SK-N-SH (cell line): Measurements from ENCODE around the gene SESN2. TPM values are rescaled to one million over a fixed set of nuclear protein-coding genes. Genes with fewer than 3 reads are reported as not detected.

Source experiments
- CTCF ChIA-PET: fragments of 300-600, 350-600 bp; formaldehyde crosslinking; extraction: SDS; loops from one replicate; lab custom pipeline; 2021; lab: Yijun Ruan, JAX
- POLR2A ChIA-PET: fragments of 350-600 bp; sonication (Branson Sonifier 250); formaldehyde crosslinking; extraction: SDS; loops from one replicate; lab custom pipeline; 2020; ENCODE audit warnings: antibody characterized with exemption, inconsistent platforms; lab: Yijun Ruan, JAX
- DNase-seq: peaks from one replicate; pipeline ENCODE4 v3.0.0; 2012
- H2AFZ ChIP-seq: fragments of 200-600 bp; sonication (generic); 2 replicates; pipeline ENCODE4 v1.8.1; 2016; ENCODE audit warnings: antibody characterized with exemption, mild to moderate bottlenecking, low read depth
- H3F3A ChIP-seq: fragments of 200-600 bp; sonication (generic); replicated peaks from 2 replicates; pipeline ENCODE3; 2016; ENCODE audit warnings: antibody characterized with exemption, mild to moderate bottlenecking; ENCODE audit not compliant: insufficient read depth
- H3K27ac ChIP-seq, 2 experiments: fragments of 200-500 bp in 1 of 2; fragments of 200-600 bp in 1 of 2; sonication (Bioruptor generic) in 1 of 2; sonication (generic), shearing (Covaris generic) in 1 of 2; 2 replicates each; pipeline versions ENCODE4 v1.5.1 to v1.6.1; 2014 to 2016; ENCODE audit warnings: low read depth in 2 of 2, inconsistent platforms in 1 of 2, low read length in 1 of 2, mild to moderate bottlenecking in 1 of 2, mixed read lengths in 1 of 2
- H3K27me3 ChIP-seq: fragments of 200-600 bp; sonication (generic), shearing (Covaris generic); 2 replicates; pipeline ENCODE4 v1.6.1; 2016; ENCODE audit warnings: mixed run types; ENCODE audit not compliant: insufficient read depth
- H3K36me3 ChIP-seq, 2 experiments: fragments of 200-500 bp in 1 of 2; fragments of 200-600 bp in 1 of 2; sonication (Bioruptor generic) in 1 of 2; sonication (generic) in 1 of 2; replicated peaks in 1 of 2; 2 replicates each; pipeline versions ENCODE3 to v1.5.1; 2014 to 2016; ENCODE audit warnings: low read length in 1 of 2, mild to moderate bottlenecking in 1 of 2; ENCODE audit not compliant: insufficient read depth in 2 of 2, control insufficient read depth in 1 of 2
- H3K4me1 ChIP-seq, 2 experiments: fragments of 200-500 bp in 1 of 2; fragments of 200-600 bp in 1 of 2; sonication (Bioruptor generic) in 1 of 2; sonication (generic), shearing (Covaris generic) in 1 of 2; 2 replicates each; pipeline versions ENCODE4 v1.5.1 to v1.6.1; 2014 to 2016; ENCODE audit warnings: low read depth in 1 of 2, low read length in 1 of 2, mixed run types in 1 of 2; ENCODE audit not compliant: insufficient read depth in 2 of 2, control insufficient read depth in 1 of 2
- H3K4me2 ChIP-seq: fragments of 200-600 bp; sonication (generic), shearing (Covaris generic); 2 replicates; pipeline ENCODE4 v1.6.1; 2017; ENCODE audit warnings: mixed run types
- H3K4me3 ChIP-seq, 2 experiments: fragments of 200-500 bp in 1 of 2; fragments of 200-600 bp in 1 of 2; sonication (Bioruptor generic) in 1 of 2; sonication (generic), shearing (Covaris generic) in 1 of 2; 2 replicates each; pipeline versions ENCODE4 v1.5.1 to v1.8.1; 2014 to 2016; ENCODE audit warnings: low read depth in 2 of 2, inconsistent platforms in 1 of 2, low read length in 1 of 2, mild to moderate bottlenecking in 1 of 2, mixed read lengths in 1 of 2, moderate library complexity in 1 of 2
- H3K79me2 ChIP-seq: fragments of 200-600 bp; sonication (generic); 2 replicates; pipeline ENCODE4 v1.8.1; 2017; ENCODE audit warnings: mild to moderate bottlenecking; ENCODE audit not compliant: insufficient read depth
- H3K9ac ChIP-seq: fragments of 200-600 bp; sonication (generic); 2 replicates; pipeline ENCODE4 v1.6.1; 2017; ENCODE audit warnings: mixed run types
- H3K9me2 ChIP-seq: fragments of 200-600 bp; sonication (generic); 2 replicates; pipeline ENCODE4 v1.6.1; 2017; ENCODE audit warnings: mixed run types
- H3K9me3 ChIP-seq: fragments of 200-600 bp; sonication (generic); 2 replicates; pipeline ENCODE4 v1.6.1; 2017; ENCODE audit warnings: mixed run types, mild to moderate bottlenecking, moderate library complexity
- H4K20me1 ChIP-seq: fragments of 200-600 bp; sonication (generic); 2 replicates; pipeline ENCODE4 v1.6.1; 2017; ENCODE audit warnings: mild to moderate bottlenecking, mixed run types; ENCODE audit not compliant: insufficient read depth
- EZH2phosphoT487 ChIP-seq: fragments of 200-600 bp; sonication (generic); IDR thresholded peaks from 2 replicates; pipeline ENCODE4 v1.6.1; 2017; ENCODE audit warnings: low read depth, mixed run types, mild to moderate bottlenecking, antibody characterized with exemption, moderate library complexity, borderline replicate concordance
- FOSL2 ChIP-seq: IDR thresholded peaks from 2 replicates; pipeline ENCODE4 v1.4.0; 2012; ENCODE audit warnings: low read depth, mild to moderate bottlenecking, moderate library complexity, borderline replicate concordance
- FOXJ3 ChIP-seq: sonication (generic); formaldehyde crosslinking; IDR thresholded peaks from 2 replicates; pipeline ENCODE4 v1.5.1; 2020; ENCODE audit warnings: mild to moderate bottlenecking, missing genetic modification reagents
- GABPA ChIP-seq: IDR thresholded peaks from 2 replicates; pipeline ENCODE4 v1.4.0; 2012; ENCODE audit warnings: low read depth, mild to moderate bottlenecking
- NRF1 ChIP-seq: IDR thresholded peaks from 2 replicates; pipeline ENCODE4 v1.6.1; 2012; ENCODE audit warnings: low read depth, mild to moderate bottlenecking, low read length
- RAD21 ChIP-seq: IDR thresholded peaks from 2 replicates; pipeline ENCODE4 v1.6.1; 2012; ENCODE audit warnings: mild to moderate bottlenecking, low read length
- RCOR1 ChIP-seq: fragments of 150-350 bp; IDR thresholded peaks from 2 replicates; pipeline ENCODE4 v1.6.1; 2017; ENCODE audit warnings: antibody characterized with exemption, low read length
- RXRA ChIP-seq: IDR thresholded peaks from 2 replicates; pipeline ENCODE4 v1.4.0; 2012; ENCODE audit warnings: low read depth, mild to moderate bottlenecking, borderline replicate concordance
- SIN3A ChIP-seq: IDR thresholded peaks from 2 replicates; pipeline ENCODE4 v1.6.1; 2012; ENCODE audit warnings: low read depth, mild to moderate bottlenecking, low read length, moderate library complexity, borderline replicate concordance
- SMC3 ChIP-seq: IDR thresholded peaks from 2 replicates; pipeline ENCODE4 v1.6.1; 2012; ENCODE audit warnings: low read depth, low read length, improper control_type of control experiment
- TAF1 ChIP-seq: IDR thresholded peaks from 2 replicates; pipeline ENCODE4 v1.6.1; 2012; ENCODE audit warnings: low read depth, mild to moderate bottlenecking, low read length, moderate library complexity, borderline replicate concordance
- TCF12 ChIP-seq: IDR thresholded peaks from 2 replicates; pipeline ENCODE4 v1.4.0; 2012
- TEAD4 ChIP-seq: IDR thresholded peaks from 2 replicates; pipeline ENCODE4 v1.4.0; 2012; ENCODE audit warnings: mild to moderate bottlenecking, borderline replicate concordance; ENCODE audit not compliant: insufficient read depth
- YY1 ChIP-seq: IDR thresholded peaks from 2 replicates; pipeline ENCODE4 v1.4.0; 2012; ENCODE audit warnings: low read depth, mild to moderate bottlenecking
- WGBS: methylation state at CpG from one replicate; pipeline ENCODE4 v1.1.6; 2017; ENCODE audit warnings: low lambda C conversion rate; 5-methylcytosine and 5-hydroxymethylcytosine counted together
- polyA plus RNA-seq, 3 experiments: library from polyadenylated mRNA; depleted of rRNA; stranded (reverse); fragments of >200 nt; gene quantifications; 2 replicates each; pipeline ENCODE4 v1.2.3, GENCODE V29; 2012
- TF ChIP-seq, protein P1 (sequence below): IDR thresholded peaks from 2 replicates; pipeline ENCODE4 v1.4.0; 2012; ENCODE audit warnings: low read depth
- TF ChIP-seq, protein P2 (sequence below): fragments of 150-350 bp; IDR thresholded peaks from 2 replicates; pipeline ENCODE4 v1.6.1; 2017; ENCODE audit warnings: antibody characterized with exemption, low read length, low read depth, borderline replicate concordance
- TF ChIP-seq, protein P3 (sequence below): fragments of 200-600 bp; sonication (generic); IDR thresholded peaks from 2 replicates; pipeline ENCODE4 v1.6.1; 2017; ENCODE audit warnings: antibody characterized with exemption, mild to moderate bottlenecking, moderate library complexity
- TF ChIP-seq, protein P4 (sequence below): IDR thresholded peaks from 2 replicates; pipeline ENCODE4 v1.4.0; 2012; ENCODE audit warnings: low read depth, borderline replicate concordance

The SESN2 gene
- polyA plus RNA-seq, 1 of the 3 experiments (the other 2 are of a cell fraction): 14.1 TPM

DNA sequence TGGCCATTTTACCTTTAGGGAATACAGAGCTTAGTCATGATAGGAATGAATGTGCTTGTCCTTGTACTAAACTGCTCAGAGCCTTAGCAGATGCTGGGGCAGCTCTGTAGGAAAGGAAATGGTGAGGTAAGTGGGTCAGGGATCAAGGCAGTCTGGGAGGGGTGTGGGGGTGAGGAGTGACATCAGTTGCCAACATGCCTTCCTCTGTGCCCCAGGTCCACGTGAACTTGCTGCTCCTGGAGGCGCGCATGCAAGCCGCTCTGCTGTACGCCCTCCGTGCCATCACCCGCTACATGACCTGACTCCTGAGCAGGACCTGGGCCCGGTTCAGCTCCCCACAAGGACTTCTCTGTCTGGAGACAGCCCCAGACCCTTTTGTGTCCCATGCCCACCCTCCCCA lies 21.2 kb downstream of the SESN2 start:
- H3K4me2 ChIP-seq: no peak overlapping the region
- H4K20me1 ChIP-seq: peaks cover 9% of the 10 kb centered on the region; the same call in 1 of the 2 replicates
- CTCF ChIA-PET: interaction anchor here (1.2 to 1.3 kb wide), 2 partner anchors 19 to 32 kb away, joined by 3 to 4 read pairs; no protein-coding TSS in a partner anchor
- H3K27ac ChIP-seq: no peak overlapping the region
- no peak overlapping the region for H3K4me3 ChIP-seq
- peaks cover 18% of the 10 kb centered on the region for H3F3A ChIP-seq
- POLR2A ChIA-PET: no interaction called here
- peaks cover 4% of the 10 kb centered on the region; the same call in 1 of the 2 replicates for H3K79me2 ChIP-seq
- DNase-seq: no peak
- no peaks in the 10 kb centered on the region for H3K9me2 ChIP-seq
- no peak overlapping the region for H2AFZ ChIP-seq
- H3K9me3 ChIP-seq: no peaks in the 10 kb centered on the region
- WGBS: 100% methylated on average over 1 of the region's 8 CpGs
- H3K9ac ChIP-seq: no peak overlapping the region
- H3K27me3 ChIP-seq: no peaks in the 10 kb centered on the region
- peaks cover 42 to 50% of the 10 kb centered on the region in 2 experiments for H3K36me3 ChIP-seq
- TF ChIP-seq YY1: no peak
- TF ChIP-seq FOXJ3: no peak
- no peak for TF ChIP-seq GABPA
- no peak for TF ChIP-seq EZH2phosphoT487
- no peak for TF ChIP-seq FOSL2
- TF ChIP-seq SIN3A: no peak
- no peak for TF ChIP-seq TAF1
- TF ChIP-seq SMC3: no peak
- no peak for TF ChIP-seq NRF1
- no peak for TF ChIP-seq RAD21
- TF ChIP-seq TEAD4: no peak
- TF ChIP-seq, protein P1, sequence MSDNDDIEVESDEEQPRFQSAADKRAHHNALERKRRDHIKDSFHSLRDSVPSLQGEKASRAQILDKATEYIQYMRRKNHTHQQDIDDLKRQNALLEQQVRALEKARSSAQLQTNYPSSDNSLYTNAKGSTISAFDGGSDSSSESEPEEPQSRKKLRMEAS: no peak
- TF ChIP-seq TCF12: no peak
- TF ChIP-seq RCOR1: no peak
- TF ChIP-seq RXRA: no peak
- TF ChIP-seq, protein P2, sequence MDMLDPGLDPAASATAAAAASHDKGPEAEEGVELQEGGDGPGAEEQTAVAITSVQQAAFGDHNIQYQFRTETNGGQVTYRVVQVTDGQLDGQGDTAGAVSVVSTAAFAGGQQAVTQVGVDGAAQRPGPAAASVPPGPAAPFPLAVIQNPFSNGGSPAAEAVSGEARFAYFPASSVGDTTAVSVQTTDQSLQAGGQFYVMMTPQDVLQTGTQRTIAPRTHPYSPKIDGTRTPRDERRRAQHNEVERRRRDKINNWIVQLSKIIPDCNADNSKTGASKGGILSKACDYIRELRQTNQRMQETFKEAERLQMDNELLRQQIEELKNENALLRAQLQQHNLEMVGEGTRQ: no peak
- TF ChIP-seq, protein P3, sequence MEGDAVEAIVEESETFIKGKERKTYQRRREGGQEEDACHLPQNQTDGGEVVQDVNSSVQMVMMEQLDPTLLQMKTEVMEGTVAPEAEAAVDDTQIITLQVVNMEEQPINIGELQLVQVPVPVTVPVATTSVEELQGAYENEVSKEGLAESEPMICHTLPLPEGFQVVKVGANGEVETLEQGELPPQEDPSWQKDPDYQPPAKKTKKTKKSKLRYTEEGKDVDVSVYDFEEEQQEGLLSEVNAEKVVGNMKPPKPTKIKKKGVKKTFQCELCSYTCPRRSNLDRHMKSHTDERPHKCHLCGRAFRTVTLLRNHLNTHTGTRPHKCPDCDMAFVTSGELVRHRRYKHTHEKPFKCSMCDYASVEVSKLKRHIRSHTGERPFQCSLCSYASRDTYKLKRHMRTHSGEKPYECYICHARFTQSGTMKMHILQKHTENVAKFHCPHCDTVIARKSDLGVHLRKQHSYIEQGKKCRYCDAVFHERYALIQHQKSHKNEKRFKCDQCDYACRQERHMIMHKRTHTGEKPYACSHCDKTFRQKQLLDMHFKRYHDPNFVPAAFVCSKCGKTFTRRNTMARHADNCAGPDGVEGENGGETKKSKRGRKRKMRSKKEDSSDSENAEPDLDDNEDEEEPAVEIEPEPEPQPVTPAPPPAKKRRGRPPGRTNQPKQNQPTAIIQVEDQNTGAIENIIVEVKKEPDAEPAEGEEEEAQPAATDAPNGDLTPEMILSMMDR: no peak
- TF ChIP-seq, protein P4, sequence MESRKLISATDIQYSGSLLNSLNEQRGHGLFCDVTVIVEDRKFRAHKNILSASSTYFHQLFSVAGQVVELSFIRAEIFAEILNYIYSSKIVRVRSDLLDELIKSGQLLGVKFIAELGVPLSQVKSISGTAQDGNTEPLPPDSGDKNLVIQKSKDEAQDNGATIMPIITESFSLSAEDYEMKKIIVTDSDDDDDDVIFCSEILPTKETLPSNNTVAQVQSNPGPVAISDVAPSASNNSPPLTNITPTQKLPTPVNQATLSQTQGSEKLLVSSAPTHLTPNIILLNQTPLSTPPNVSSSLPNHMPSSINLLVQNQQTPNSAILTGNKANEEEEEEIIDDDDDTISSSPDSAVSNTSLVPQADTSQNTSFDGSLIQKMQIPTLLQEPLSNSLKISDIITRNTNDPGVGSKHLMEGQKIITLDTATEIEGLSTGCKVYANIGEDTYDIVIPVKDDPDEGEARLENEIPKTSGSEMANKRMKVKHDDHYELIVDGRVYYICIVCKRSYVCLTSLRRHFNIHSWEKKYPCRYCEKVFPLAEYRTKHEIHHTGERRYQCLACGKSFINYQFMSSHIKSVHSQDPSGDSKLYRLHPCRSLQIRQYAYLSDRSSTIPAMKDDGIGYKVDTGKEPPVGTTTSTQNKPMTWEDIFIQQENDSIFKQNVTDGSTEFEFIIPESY: no peak
- no peaks in the 10 kb centered on the region for H3K4me1 ChIP-seq
